GM19328 (cell line): ENCODE results near the gene PDLIM7.

Experiments
- ATAC-seq: cut with Tn5 transposase; IDR thresholded peaks from one replicate; pipeline ENCODE4 v1.9.1; 2021; ENCODE audit warnings: mild to moderate bottlenecking, moderate library complexity; ENCODE audit not compliant: unreplicated experiment

The PDLIM7 gene

DNA sequence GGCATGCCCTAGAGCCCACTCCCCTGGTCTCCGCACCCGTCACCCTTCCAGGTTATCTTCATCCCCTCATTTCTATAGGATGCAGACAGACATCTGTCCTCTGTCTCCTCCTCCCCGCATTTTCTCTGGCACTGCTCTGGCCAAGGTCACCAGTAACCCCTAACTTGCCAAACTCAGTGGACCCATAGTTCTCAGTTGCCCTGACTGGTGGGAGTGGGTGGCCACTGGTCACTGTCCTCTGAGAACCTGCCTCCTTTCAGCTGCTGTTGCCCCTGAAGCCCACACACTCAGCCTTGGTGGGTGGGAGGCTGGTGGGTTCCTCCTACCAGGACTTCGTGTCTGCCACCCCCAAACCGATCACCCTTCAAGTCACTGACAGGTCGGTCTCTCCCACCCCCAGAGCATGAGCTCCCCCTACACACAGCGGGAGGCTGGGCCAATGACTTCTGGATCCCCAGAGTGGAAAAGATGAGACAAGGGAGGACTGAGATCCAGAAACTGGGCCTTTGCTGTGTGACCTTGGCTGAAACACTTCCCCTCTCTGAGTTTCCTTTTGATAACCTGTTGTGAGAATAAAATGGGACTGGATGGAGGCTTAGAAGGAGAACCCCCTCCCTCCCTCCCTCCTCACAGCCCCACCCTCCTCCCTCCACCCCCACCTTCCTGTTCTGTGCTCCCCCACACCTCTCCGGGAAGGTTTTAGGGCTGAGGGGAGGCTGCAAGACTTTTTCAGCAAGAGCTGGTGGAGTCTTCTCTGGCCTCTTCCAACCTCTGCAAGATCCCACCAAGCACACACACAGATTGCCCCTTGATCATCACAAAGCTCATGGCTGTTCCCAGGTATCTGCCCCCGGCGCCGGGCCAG, 21.6 kb downstream of the PDLIM7 start:
- ATAC-seq, result no peak

GRCh38 chr5:177474846-177475562, 22.4 kb downstream of the PDLIM7 start:
- no peak for ATAC-seq

DNA sequence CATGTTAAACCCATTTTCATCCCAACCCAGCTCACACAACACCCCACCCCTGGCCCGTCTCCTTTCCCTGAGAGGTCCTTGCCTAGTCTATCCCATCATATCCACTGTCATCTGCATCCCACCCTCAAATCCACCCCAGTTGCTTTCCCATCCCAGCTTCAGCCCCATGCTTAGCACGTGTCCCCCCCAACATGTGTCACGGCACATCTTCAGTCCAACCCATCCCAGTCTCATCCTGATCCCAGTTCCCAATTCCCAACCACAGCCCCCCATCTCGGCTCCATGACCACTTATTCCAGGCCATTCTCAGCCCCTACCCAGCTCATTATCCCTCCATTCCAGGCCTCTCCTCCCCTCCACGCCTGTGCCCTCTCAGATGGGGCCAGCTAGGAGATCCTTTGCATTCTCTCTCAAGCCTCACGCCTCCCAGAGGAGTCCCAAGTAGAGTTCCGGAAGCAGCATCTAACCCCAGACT, 23.4 kb downstream of the PDLIM7 start:
- ATAC-seq, result no peak

DNA sequence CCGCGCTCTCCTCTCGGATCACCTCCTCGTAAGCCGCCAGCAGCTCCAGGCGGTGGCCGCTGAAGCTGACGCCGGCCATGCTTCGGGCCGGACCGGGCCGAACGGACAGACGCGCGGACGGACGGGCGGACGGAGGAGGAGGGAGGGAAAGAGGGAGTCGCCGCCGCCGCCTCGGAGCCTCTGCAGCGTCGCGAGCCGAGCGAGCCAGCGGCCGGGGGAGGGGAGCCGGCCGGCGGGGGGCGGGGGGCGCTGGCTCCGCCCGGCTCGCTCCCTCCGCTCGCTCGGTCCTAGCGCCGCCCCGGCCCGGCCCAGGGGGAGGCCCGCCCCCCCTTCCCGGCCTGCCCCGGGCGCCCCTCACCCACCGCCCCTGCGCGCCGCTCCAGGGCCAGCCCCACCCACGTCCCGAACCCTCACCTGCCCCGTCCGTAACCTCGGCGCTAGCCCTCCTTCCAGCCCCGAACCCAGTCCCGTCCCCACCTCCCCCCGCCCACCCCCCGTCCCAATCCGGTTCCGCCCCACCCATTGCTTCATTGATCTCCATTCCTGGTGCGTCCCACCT, 23.9 kb downstream of the PDLIM7 start, which contains the start of gene DBN1:
Gene DBN1 (minus strand): TSS at position 192 of the 559 bp plus-strand sequence. CDS start 113 bp downstream, at position 79.
- no peak for ATAC-seq

DNA sequence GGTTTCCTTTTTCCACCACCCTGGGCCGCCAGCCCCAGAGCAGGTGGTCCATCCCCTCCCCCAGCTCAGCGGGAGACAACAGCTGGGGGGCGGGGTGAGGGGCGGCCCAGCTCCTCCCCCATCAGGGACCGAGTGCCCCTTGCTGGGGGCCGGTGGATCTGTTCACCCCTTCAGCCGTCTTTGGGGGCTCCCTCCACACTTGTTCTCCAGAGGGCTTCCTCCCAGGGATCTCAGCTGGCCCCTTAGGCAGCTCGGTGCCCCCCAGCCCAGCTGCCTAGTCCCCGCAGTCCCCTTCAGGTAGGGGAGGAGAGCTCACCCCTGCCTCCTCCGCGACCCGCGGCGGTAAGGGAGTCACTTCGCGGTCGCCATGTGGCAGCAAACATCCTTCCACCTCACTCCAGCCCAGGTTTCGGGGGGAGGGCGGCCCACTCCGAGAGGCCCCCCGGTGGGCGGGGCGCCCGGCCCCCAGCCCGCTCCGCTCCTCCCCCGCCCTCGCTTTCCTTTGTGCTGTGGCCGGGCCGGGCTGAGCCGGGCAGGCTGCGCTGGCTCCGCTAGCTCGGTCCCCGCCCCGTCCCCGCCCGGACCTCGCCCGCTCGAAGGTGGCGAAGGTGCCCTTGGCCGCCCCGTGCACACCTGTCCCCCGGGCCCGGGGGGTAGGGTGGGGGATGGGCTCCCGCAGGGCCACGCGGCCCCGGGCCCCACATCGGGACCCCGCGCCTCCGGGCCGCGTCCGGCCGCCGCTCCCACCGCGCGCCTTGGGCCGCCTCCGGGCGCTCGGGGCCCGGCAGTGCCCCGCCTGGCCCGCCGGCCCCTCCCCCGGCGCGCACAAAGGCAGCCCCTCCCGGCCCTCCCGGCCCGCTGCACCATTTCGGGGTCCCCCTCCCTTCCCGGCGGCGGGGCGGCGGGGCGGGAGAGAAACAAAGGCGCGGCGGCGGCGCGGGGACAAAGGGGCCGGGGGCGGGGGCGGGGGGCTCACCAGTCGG, 24.7 kb downstream of the PDLIM7 start:
- ATAC-seq, result no peak

DNA sequence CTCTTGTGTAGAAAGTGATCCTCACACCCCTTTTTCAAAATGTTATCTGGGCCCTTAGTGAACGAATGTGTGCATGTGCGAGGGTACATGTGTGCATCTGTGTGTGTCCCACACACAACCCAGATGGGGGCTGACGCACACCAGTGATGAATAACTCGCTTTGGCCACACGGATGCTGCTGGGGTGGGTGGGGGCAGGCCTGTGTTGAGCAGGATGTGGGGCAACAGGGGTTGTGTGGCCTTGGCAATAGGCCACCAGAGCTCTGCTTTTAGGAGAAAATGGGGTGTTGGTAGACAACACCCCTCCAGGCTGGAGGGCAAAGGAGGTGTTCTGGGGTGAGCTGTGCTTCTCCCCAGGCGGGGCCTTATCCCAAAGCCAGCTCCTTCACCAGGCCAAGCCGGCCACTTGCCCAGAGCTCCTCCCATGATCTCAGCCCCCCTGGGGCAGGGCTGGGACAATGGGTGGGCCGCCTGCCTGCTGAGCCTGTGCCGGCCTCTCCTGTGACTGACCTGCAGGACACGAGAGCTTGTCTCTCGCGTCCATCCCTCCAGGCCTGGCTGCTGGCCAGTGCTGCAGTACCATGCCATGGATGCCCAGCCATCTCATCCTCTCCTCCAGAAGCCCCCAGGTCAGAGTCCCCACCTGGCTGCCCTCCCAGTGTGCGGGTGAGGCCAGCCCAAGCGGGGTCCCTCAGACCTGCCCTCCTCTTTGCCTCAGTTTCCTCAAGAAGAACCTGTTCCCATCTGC, 25.6 kb downstream of the PDLIM7 start:
- ATAC-seq, result no peak

DNA sequence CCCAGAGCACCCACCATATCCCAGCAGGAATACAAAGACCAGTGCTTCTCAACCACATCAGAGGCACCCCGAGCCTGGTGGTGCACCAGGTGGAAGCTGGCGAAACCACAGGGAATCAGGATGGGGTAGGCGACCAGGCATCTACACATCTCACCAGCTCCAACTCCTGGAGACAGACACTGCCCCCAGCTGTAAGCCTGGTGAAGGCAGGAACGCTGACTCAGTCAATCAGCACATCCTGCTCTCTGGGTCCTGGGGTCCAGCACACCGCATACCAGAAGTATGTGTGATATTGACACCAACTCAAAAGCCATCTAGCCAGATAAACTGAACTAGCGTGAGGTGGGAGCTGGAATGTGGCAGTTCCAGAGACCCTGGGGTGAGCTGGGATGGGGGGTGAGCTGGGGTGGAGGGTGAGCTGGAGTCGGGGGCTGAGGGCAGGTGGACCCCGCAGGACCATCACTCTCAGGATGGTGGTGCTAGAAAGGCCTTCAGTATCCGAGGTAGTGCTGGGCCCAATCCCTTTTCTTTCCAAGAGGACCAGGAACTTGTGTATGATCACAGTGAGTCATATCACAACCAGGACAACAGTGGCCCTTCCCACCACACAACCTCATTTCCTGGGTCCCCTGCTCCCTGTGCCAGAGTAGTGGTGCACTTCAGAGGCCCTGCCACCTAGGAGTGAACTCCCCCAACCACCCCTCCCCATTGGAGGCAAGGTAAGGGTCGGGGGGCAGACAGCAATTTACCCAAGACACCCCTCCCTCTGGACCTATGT, 26.5 kb downstream of the PDLIM7 start:
- ATAC-seq, result no peak

- no peak for ATAC-seq
Observed at GRCh38 chr5:177469750-177470525, 27.5 kb downstream of the PDLIM7 start.

DNA sequence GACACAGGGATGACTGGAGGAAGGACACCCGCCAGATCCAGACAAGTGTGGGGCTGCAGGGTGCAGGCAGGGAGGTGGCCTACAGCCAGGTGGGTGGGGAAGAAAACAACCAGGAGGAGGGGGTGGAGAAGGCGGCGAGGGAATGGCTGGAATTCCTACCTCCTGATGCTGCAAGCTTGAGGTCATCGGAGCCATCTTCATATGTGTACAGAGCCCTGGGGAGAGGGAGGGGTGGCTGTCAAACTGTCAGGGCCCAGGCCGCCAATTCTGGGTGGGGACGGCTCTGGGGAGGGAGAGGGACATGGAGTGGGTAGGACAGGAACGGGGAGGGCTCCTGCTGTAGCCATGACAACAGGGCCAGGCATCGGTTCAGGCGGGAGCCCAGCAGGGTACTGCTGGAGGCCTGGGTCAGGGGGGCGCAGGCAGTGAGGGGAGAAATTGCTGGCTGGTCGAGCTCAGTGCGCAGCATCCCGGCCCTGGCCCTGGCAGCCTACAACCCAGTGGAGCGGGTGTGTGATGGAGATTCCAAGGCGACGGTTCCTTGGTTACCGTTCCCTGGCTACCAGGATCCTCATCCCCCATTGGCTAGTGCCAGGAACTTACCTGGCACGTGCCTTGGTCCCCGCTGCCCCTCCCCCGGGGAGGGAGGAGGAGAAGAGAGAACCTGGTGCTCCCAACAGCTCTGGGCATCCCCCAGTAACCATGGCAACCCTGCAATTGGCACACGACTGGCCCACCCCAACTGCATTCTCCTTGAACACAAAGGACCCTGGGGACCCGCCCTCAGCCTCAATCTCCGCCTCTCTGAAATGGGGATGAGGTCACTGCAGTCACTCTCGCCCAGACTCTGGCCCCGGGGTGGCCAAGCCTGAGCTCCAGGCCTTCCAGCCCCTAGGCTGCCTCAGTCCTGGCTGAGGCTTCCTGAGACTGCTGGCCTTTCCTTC, 28.4 kb downstream of the PDLIM7 start:
- ATAC-seq, result no peak

- no peak for ATAC-seq
Observed at GRCh38 chr5:177468329-177468684, 29.1 kb downstream of the PDLIM7 start.

DNA sequence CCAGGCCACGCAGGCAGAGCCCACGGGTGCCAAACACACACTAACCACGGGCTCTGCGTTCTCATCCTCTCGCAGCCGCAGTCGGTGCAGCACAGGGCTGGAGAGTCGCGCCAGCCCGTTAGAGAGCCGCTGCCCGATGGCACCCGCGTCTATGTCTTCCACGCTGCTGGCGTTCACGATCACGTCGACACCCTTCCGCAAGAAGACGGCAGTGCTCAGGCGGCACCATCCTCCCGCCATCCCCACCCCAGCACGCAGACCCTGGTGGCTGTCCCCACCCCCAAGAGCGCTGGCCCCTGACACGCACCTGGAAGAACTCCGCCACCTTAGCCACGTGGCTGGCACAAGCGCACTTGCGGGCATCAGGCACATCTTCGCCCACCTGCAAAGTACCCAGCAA, 30.0 kb downstream of the PDLIM7 start:
- no peak for ATAC-seq

DNA sequence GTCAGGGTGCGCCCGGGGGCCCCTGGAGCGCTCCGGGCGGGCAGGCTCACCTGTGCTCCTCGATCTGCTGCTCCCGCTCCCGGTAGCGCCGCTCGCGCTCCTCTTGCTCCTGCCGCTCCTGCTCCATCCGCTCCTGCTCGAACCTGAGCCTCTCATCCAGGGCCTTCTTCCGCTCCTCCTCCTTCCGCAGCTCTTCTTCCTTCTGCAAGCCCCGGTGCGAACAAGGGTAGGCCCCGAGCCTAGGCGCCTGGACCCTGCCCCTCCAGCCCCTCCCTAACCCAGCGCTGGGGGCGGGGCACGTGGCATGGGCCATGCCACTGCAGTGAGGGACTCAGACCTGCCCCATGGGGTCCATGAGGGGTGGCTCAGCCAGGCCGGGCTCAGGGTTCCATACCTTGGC, 30.5 kb downstream of the PDLIM7 start:
- no peak for ATAC-seq

DNA sequence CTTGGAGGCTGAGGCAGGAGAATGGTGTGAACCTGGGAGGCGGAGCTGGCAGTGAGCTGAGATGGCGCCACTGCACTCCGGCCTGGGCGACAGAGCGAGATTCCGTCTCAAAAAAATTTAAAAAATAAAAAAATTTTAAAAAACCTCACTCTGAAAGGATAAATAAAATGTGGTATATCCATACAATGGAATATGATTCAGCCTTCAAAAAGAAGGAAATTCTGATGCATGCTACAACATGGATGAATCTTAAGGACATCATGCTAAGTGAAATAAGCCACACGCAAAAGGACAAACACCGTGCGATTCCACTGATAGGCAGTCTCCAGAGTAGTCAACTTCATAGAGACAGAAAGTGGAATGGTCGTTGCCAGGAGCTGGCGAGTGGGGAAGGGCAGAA, 32.4 kb downstream of the PDLIM7 start:
- ATAC-seq, result no peak

DNA sequence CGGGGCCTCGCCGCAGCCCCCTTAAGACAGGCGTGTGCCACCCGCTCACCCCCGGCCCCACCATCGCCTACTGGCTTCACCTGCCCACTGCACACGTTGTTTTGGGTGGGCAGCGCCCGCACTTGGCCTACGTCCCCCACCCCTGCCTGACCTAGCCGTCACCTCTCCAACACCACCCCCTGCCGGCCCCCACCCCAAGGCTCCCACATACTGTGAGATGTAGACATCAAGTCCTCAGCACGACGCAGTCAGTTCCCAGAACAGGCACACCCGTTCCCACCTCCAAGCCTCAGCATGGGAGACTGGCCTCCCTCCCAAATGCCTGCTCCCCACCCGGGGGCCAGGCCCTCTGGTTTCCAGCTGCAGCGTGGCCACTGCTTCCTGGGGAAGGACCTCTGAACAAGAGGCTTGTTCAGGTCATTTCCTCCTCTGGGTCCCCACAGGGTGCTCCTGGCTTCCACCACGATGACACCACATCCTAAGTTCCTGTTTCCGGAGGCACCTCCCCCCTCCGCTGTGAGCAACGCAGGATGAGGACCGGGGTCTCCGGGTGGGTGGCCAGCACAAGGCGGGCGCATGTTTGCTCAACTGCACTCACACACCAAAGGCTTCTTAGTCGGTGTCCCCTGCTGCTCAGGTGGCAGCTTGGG, 35.3 kb downstream of the PDLIM7 start:
- ATAC-seq, result no peak

- no peak for ATAC-seq
Observed at GRCh38 chr5:177459819-177460628, 37.4 kb downstream of the PDLIM7 start.

GRCh38 chr5:177459357-177459756, 38.0 kb downstream of the PDLIM7 start:
- no peak for ATAC-seq
